NCI-H146 treated with DMSO at 0.1 percent for 48 hours (cell line): ENCODE results near the gene METTL25B.

Experiments
- DNase-seq: peaks from one replicate; lab custom pipeline; 2025; ENCODE audit not compliant: unreplicated experiment; lab: John Stamatoyannopoulos, UW

The METTL25B gene

DNA sequence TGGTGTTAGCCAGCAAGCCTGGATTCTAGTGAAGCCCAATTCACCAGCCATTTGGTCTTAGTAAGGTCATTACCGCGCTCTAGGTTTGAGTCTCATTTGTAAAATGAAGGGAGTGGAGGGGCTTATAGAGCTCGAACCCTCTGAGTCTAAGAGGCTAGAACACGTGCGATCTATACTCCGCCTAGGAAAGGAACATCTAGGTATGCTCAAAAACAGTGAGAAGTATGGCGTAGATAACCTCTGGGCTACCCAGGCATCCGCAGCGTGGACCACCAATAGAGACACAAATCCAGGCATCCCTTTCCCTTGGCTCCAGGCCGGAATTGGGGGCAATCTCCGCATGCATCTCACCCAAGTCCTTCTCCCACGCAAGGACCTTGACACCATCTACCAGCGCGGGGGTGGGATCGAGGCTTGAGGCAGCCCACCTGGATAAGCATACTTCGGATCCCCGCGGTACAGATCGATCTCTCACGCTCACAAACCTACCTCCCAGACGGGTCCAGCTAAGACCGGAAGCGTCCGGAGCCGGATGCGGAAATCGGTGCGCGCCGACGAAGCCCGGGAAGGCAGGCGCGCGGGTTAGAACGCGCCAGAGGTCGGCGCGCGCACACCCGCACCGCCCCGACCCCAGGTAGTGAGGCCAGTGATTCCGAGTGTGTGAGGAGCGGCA is at the start of gene METTL25B:
METTL25B (plus strand) TSS at position 544 of the 673 bp plus-strand sequence. CDS start 636 bp downstream, outside the sequence.
- peak; percentile 47 for DNase-seq

DNA sequence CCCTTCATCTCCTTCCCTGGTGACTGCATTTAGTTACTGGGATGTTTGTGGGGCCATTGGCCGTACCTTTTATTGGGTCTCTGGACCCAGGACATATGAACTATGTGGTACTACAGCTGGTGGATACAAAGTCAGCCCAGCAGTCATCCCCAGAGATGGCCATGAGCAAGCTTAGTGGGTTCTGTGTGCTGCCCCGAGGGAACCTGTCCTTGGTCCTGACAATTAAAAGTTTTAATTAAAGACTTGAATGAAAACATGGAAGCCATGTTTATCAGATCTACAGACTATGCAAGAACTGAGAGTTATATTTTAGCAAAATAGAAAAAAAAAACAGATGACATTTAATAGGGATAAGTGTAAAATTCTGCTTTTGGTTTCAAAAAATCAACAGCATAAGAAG is 48.2 kb upstream of the METTL25B start:
- DNase-seq, result no peak

DNA sequence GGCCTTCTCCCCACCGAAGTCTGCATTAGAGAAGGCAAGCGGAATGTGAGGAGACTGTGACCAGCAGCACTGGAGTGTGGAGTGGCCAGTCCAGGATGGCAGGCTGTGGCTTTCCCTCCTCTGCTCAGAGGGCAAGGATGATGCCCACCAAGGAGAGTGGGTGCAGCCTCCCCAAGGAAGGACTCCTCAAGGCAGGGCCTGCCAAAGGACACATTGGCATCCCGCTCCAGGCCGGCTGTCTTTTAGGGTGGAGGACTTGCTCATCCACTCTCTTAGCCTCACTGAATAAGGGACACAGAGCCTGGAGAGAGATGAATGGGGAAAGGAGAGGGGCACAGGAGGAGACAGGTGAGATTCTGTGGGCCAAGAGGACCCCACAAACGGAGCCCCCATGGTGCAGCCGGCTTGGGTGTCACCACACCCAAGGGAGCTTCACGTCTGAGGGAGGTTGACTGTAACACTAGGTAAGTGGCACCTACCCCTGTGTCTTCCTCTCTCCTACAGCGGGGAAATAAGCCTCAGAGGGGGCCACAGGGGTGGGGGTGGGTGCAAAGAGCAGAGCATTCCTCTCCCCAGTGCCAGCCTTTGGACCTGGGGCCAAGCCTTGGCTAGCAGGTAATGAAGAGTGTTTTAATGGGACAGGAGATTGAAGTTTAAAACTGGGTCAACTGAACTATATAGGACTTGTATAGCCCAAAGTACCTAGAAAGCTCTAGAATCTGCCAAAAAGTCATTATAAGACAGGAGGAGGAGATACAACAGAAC is 46.9 kb upstream of the METTL25B start:
- no peak for DNase-seq

DNA sequence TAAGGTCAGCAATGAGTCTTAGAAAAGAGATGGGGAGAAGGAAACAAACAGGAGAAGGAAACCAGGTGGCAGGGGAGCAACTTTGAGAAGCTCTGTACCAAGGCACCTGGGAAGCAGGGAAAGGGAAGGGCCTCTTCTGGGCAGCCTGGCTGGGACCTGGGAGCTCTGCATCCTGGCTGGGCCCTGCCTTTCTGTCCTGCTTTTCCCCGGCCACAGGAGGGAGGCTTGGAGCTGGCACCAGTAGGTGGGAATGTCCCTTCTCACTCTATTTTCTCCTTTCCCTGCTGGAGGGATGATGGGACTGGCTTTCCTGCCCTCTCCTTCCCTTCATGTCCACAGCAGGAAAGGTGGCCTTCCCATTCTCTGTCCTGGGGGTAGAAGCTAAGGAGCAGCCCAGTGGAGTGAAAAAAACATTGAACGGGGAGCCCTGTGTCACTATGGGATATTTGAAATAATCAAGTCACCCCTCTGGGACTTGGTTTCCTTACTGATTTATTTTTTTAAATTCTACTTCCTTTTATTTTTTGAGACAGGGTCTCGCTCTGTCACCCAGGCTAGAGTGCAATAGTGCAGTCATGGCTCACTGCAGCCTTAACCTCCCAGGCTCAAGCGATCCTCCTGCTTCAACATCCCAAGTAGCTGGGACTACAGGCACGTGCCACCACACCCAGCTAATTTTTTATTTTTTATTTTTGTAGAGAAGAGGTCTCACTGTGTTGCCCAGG is 45.9 kb upstream of the METTL25B start:
- no peak for DNase-seq

DNA sequence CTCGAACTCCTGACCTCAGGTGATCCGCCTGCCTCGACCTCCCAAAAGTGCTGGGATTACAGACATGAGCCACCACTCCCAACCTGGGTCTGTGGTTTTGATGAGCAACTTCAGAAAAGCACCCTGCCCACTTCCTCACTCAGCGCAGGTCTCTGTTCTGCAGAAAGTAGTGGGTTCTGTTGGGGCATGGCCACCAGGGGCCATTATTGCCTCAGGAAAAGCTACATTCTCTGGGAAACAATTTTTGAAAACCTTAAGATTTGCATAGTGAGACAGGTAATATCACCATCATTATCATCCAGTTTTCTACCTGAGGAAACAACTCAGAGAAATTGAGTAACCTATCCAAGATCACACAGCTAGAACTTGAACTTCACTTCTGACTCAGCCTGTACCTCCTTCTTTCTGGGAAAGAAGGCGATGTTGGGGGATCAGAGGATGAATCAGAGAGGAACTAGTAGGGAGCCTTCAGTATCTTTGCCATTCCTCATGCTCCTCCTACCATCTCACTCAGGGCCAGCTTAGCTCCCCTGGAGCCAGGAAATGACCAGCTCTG is 44.0 kb upstream of the METTL25B start:
- no peak for DNase-seq

DNA sequence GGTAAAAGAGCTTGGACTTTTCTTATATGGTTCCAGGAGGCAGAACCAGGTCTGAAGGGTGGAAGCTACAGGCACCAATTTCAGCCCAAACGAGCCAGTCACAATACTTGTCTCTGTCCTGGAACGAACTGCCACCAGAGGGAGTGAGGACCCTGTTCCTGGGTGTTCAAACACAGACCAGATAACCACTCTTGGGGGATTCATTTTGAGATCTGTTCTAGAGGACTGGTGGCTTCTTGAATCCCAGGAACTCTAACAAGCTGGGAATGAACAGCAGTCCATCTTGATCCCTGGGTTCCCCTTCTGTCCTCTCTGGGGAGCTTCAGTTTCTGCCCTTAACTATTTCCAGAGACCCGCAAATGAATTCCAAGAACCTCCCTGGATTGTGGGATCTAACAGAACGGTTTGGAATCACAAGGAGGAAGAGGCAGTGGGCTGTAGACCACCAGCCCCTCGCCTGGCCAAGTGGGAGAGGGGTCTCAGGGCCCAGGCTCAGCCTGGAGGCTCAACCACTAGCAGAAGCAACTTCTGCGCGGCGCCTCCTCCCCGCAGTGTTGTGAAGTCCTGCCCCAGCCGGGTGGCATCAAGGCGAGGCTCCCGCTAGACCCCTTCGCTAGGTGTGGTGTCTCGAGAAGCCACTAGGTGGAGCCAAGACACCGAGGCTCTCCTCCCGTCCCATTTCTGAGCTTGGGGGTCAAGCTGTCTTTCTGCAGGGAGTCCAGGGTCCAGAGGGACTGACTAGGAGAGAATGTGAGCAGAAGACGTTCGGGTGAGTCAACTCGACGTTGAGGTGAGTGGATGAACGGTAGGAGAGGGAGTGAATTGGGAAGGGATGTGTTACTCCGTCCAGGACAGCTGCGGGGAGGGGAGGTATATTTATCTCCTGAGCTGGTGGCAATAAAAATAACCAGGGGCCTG is 39.0 kb upstream of the METTL25B start:
- peak; percentile 66 for DNase-seq

DNA sequence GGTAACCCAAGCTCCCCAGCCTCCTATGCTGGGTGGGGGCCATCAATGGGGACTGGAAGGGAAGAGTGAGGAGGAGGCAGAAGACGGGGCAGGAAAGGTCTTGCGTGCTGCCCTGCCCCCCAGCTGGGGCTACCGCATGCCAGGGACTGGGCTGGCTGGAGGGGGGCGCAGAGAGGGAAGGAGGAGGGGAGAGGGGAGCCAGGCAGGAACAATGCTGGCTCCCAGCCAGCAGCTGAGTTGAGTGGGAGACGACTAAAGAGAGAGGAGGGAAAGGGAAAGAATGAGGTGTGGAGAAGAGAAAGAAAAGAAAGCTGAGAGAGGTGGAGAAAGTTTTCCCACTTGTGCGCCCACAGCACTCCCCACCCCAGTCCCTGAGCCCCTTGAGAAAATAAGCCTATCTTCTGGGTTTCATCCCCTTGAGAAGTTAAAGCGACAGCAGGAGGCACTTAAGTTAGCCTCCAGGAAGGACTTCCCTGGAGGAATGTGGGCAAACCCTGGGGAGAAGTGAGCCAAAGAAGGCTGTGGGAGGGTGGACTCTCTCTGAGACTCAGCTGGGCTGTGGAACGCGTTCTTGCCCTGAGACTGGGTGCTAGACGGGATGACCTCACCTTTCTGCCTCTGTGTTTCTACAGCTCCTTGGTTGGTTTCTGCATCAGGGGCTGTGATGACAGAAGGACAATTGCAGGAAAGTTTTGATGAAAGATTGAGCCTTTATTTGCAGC is 38.2 kb upstream of the METTL25B start:
- DNase-seq, result no peak

DNA sequence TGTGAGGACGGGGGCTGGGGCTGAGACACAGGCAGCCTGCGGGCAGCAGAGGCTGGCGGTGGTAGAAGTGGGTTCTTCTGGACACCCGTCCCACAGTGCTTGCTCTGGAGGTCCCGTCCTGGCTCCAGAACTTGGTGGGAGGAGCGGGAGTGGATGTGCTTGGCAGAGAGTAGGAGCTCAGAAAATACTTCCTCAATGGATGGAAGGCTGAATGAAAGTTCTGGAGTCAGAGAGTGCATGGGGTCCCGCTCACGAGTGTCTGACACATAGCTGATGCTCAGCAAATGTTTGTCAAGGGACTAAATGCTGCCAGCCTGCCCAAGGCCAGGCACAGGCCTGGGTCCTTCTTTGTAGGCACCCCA is 37.6 kb upstream of the METTL25B start:
- no peak for DNase-seq

DNA sequence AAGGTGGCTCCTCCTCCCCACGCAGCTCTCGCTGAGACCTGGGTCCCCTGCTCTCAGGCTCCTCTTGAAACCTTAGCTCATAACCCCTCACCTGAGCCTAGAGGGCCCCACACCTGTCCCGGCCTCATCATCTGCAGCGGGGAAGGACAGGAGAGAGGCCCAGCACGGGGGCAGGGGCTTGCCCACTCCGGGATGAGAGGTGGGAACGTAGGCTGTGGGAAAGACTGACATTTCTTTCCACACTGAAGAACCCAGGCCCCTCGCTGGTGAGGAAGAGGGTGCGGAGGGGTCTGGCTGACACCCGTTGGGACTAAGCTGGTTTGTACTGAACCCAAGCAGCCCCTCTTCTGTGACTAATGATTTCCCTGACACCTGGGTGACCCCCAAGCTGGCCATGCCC is 37.1 kb upstream of the METTL25B start:
- no peak for DNase-seq

DNA sequence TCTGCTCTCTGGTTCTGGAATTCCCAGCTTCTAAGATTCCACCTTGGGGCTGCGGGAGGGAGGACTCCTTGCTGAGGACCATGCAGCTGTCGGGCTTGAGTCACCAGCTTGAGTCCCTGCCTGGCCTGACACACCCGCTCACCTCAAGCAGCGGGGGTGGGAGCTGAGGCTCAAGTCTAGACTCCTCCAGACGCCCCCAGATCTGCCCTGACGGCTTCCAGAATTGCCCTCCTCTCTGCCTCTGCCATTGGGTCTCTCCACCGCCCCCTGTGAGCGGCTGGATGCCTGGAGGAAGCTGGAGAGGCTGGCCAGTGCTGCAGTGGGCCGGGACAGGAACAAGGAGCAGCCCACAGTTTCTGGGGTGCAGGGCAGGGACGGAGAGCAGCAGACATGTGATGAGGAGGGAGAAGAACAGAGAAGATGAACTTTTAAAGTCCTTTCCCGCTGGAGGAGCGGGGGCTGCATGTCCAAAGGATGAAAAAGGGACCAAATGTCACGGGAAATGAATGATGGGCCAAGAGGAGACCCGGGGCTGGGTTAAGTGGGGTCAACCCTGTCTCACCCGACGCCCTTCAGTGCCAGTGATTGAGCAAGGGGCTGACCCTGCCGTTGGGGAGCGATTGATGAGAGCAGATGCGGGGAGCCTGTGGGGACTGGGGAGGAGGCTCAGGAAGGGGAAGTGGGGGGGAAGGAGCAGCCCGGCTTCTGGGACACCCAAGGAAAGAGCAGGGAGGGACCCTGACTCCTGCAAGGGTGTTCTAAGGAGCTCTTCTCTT is 36.4 kb upstream of the METTL25B start:
- DNase-seq, result no peak

DNA sequence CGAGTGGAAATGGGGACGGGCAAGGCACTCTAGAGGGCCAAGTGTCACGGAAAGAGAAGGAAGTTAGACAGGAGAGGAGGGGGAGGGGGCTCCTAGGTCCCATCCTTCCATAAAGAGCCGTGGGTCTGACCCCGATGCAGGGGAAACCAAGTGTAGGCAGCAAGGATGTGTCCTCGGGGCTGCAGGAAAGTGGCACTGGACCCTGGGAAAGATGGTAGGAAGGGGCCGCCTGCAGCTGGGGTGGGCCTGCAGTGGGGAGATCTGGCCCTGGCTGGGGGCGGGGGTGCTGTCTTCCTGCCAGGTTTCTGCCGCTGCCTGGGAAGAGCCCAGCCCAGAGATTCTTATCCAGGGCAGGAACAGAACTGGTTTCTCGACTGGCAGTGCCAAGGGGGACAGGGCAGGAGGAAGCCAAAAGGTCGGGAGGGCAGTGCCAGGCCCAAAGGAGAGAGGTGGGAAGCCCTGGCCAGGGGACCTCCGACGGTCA is 35.8 kb upstream of the METTL25B start:
- DNase-seq, result no peak

DNA sequence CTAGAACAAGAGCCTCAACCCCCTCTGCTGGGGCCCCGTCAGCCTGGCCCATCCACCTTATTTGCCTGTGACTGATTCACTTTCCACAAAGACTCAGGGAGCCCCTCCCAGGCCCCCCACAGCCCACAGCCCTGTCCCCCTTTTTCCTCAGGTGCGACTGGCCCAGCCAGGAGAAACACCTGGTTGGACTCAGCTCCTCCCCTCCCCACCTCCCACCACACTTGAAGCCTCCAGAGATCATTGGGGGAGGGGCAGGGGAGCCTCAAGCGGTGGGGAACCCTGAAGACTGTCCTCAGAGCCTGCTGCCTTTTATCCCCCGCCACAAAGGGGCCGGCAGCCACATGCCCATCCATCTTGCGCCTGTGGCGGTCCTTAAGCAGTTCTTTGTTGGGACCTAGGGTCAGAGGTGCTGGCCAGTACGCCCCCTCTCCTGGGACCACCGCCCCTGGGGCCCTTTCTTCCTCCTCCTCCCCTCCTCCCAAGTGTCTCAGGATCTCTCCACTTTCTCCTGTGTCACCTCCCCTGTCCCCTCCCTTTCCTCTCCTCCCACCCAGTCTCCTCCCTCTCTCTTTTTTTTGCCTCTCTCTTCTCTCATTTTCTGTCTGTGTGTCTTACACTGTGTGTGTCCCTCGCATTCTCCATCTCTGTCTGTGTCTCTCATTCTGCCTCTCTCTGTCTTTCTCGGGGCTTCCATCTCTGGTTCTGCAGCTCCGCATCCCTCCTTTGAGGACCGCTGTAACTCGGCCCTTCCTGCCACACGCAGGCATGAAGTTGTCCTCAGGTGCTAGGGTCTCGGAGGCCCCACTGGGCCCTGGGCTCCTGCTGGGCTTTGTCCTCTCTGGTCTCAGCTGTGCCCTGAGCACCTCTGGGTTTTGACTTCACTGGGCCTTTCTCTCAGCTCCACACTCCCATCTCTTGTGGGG is 35.1 kb upstream of the METTL25B start:
- no peak for DNase-seq

DNA sequence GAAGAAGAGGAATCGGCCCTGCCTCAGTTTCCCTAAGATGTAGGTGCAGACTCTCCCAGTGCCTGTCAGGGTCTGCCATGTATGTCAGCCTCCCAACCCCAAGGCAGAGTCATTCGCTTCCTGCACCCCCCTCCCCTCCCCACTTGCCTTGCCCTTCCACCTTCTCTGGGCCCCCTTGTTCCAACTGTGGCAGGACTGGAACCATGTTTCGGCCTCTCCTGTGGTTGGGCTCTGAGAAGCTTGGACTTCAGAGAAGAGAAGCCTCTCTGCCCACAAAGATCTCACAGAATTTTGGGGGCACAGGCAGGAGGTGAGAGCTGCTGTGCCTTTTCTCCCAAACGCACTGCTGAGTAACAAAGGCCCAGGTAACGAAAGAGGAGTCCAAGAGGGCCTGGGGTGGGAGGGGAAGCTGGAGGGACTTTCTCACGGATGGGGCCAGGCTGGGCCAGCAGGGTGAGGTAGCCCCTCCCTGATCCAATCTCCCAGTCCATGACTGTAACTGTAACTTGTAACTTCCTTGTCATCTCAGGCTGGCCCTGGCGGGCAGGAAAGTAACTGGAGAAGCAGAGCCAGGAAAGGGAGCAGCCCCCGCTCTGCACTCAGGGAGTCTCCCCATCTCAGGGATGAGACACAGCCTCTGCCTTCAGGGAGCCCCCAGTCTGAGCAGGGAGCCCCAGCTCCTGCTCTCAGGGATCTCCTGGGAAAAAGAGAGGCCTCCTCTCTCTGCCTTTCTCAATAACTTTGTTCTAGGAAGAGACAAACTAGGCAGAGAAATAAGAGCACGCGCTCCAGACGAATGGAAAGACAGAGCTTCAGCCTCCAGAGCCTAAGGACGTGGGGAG is 34.2 kb upstream of the METTL25B start:
- DNase-seq, result no peak

DNA sequence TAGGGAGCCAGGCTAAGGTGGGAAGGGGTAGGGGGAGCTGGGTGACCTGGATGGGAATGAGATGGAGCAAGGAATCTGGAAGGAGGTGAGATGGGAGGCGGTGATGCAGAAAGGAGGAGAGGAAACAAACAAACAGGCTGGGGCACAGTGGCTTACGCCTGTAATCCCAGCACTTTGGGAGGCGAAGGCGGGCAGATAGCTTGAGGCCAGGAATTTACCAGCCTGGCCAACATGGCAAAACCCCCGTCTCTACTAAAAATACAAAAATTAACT is 33.6 kb upstream of the METTL25B start:
- DNase-seq, result no peak

DNA sequence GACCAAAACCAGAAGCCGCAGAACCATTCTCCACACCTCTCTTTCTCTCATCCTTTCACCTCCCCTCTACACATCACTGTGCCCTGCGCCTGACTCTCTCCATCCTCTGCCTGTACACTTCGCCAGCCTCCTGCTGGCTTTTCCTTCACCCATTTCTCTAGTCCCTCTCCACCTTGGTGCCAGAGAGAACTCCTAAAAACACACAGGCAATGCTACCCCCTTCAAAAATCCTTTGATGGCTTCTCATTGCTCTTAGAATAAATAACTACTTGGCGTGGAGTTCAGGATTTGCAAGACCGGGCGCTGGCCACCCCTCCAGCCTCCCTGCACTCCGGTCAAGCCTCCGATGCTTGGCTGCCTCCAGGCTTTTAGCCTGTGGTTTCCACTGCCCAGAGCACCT is 31.5 kb upstream of the METTL25B start:
- no peak for DNase-seq

DNA sequence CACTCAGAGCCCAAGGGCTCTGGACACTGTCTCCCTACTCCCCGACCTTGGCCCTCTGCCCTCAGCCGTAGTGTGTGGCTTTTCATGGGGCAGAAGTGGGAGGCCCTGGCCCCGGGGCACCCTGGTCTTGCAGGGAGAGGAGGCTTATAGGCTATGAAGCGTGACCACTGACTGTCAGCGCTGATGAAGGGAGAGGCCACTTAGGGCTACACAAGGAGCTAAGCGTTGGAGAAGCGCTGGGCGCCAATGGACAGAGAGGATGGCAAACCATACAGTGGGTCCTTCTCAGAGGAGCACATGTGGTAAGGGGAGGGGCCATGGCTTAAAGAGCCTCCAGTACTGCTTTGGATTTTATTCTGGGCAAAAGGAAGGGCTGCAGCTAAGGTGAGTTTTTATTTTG is 30.8 kb upstream of the METTL25B start:
- DNase-seq, result no peak

DNA sequence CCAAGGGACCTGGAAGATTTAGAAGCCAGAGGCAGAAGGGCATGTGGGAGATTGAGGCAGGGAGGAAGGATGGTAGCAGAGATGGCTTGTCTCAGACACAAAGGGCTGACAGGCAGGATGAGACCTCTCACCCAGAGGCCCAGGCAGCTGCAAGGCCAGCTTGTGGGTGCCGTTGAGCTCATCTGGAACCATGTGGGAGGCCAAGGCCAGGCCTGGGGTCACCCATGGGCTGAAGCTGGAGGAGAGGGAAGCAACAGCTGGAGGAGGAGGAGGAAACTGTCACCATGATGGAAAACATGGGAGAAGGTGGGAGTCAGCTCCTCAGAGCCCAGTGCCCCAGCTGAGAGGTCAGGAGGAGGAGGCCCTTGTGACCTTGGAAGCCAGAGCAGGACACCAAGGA is 29.3 kb upstream of the METTL25B start:
- DNase-seq, result no peak
